HEK293 (cell line): ENCODE measurements around the gene MVB12B.

ENCODE experiments used
- BCL11A ChIP-seq: fragments of 450-650 bp; formaldehyde crosslinking; IDR thresholded peaks from 2 replicates; pipeline ENCODE4 v1.5.1; 2016; ENCODE audit warnings: low read depth, missing biosample characterization, missing genetic modification characterization
- CTCF ChIP-seq: fragments of 450-650 bp; formaldehyde crosslinking; IDR thresholded peaks from 2 replicates; pipeline ENCODE4 v1.5.1; 2016; ENCODE audit warnings: missing biosample characterization, missing genetic modification characterization
- GFI1B ChIP-seq: fragments of 450-650 bp; formaldehyde crosslinking; IDR thresholded peaks from 2 replicates; pipeline ENCODE4 v1.5.1; 2016; ENCODE audit warnings: missing biosample characterization, missing genetic modification characterization
- HOXA7 ChIP-seq: sonication (generic); formaldehyde crosslinking; IDR thresholded peaks from 2 replicates; pipeline ENCODE4 v1.8.1; 2022; ENCODE audit warnings: missing genetic modification reagents, borderline replicate concordance
- PRDM1 ChIP-seq: fragments of 450-650 bp; formaldehyde crosslinking; IDR thresholded peaks from 2 replicates; pipeline ENCODE4; 2016; ENCODE audit warnings: missing biosample characterization, missing genetic modification characterization
- TCF7L2 ChIP-seq: IDR thresholded peaks from 2 replicates; pipeline ENCODE4 v1.6.1; 2011; ENCODE audit warnings: low read depth, mild to moderate bottlenecking, inconsistent platforms, low read length, moderate library complexity, borderline replicate concordance
- ZNF175 ChIP-seq: fragments of 450-650 bp; formaldehyde crosslinking; IDR thresholded peaks from 2 replicates; pipeline ENCODE4 v1.5.1; 2016; ENCODE audit warnings: missing biosample characterization, missing genetic modification characterization
- ZNF37A ChIP-seq: fragments of 450-650 bp; IDR thresholded peaks from 2 replicates; pipeline ENCODE4 v1.5.1; 2018; ENCODE audit warnings: missing biosample characterization, missing genetic modification characterization
- ZSCAN5A ChIP-seq: fragments of 450-650 bp; formaldehyde crosslinking; IDR thresholded peaks from 2 replicates; pipeline ENCODE4 v1.5.1; 2016; ENCODE audit warnings: missing biosample characterization, missing genetic modification characterization
- TF ChIP-seq, protein P1 (sequence below): fragments of 450-650 bp; formaldehyde crosslinking; optimal IDR thresholded peaks from 2 replicates; pipeline ENCODE3; 2016; ENCODE audit warnings: missing biosample characterization, mild to moderate bottlenecking, missing genetic modification characterization

GRCh38 chr9:126480813-126481212 is 154.2 kb downstream of the MVB12B start:
- TF ChIP-seq CTCF (tag by site-specific recombination) (no peak), TCF7L2 (no peak), ZSCAN5A (tag by site-specific recombination) (no peak), ZNF175 (tag by site-specific recombination) (no peak), PRDM1 (no peak), GFI1B (no peak), HOXA7 (CRISPR knock-in tag) (no peak), BCL11A (tag by site-specific recombination) (no peak), ZNF37A (tag by site-specific recombination) (no peak)
- TF ChIP-seq, protein P1, sequence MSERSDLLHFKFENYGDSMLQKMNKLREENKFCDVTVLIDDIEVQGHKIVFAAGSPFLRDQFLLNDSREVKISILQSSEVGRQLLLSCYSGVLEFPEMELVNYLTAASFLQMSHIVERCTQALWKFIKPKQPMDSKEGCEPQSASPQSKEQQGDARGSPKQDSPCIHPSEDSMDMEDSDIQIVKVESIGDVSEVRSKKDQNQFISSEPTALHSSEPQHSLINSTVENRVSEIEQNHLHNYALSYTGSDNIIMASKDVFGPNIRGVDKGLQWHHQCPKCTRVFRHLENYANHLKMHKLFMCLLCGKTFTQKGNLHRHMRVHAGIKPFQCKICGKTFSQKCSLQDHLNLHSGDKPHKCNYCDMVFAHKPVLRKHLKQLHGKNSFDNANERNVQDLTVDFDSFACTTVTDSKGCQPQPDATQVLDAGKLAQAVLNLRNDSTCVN (tag by site-specific recombination) = no peak
